IMR-90 (cell line): ENCODE measurements around the gene MYT1. TPM values are rescaled to one million over a fixed set of nuclear protein-coding genes. Genes with fewer than 3 reads are reported as not detected.

Experiments used
- ATAC-seq: fragments of 200-7000 bp; cut with Tn5 transposase; 2 replicates; pipeline ENCODE4 v1.9.1; 2020; ENCODE audit warnings: low read depth, mild to moderate bottlenecking, moderate library complexity
- BruUV-seq: library from RNA; stranded (reverse); fragments of 400-500 nt; replicated peaks from 2 replicates; lab custom pipeline; 2021; lab: Mats Ljungman, UMichigan
- CTCF ChIA-PET: fragments of 300-600 bp; formaldehyde crosslinking; extraction: SDS; loops from one replicate; lab custom pipeline; 2021; ENCODE audit warnings: antibody characterized with exemption; lab: Yijun Ruan, JAX
- POLR2A ChIA-PET: fragments of 300-600 bp; sonication (Branson Sonifier 250); formaldehyde crosslinking; loops from one replicate; lab custom pipeline; 2022; ENCODE audit warnings: antibody characterized with exemption; ENCODE audit not compliant: unreplicated experiment; lab: Charles Lee
- DNase-seq: peaks from one replicate; pipeline ENCODE4 v3.0.0; 2013
- H2AFZ ChIP-seq: replicated peaks from 2 replicates; pipeline ENCODE3; 2013; ENCODE audit warnings: low read length, mild to moderate bottlenecking; ENCODE audit not compliant: poor library complexity
- H2AK5ac ChIP-seq: 2 replicates; pipeline ENCODE4 v1.6.1; 2013; ENCODE audit warnings: low read depth, low read length, inconsistent platforms
- H2AK9ac ChIP-seq: replicated peaks from 2 replicates; pipeline ENCODE3; 2013; ENCODE audit warnings: mild to moderate bottlenecking, low read depth, low read length, moderate library complexity; ENCODE audit not compliant: poor library complexity
- H2BK120ac ChIP-seq: 2 replicates; pipeline ENCODE4 v1.6.1; 2013; ENCODE audit warnings: low read depth, low read length, inconsistent platforms
- H2BK15ac ChIP-seq: 3 replicates; pipeline ENCODE4 v1.6.1; 2013; ENCODE audit warnings: low read depth, low read length, inconsistent platforms
- H2BK20ac ChIP-seq: 2 replicates; pipeline ENCODE4 v1.6.1; 2013; ENCODE audit warnings: low read depth, mild to moderate bottlenecking, inconsistent platforms, low read length, moderate library complexity
- H2BK5ac ChIP-seq: 2 replicates; pipeline ENCODE4 v1.6.1; 2013; ENCODE audit warnings: mild to moderate bottlenecking, low read depth, low read length, inconsistent platforms; ENCODE audit not compliant: poor library complexity, severe bottlenecking
- H3K14ac ChIP-seq: replicated peaks from 2 replicates; pipeline ENCODE4 v1.6.1; 2013; ENCODE audit warnings: low read depth, low read length, inconsistent platforms
- H3K18ac ChIP-seq: 2 replicates; pipeline ENCODE4 v1.6.1; 2013; ENCODE audit warnings: low read depth, low read length, control low read depth
- H3K23ac ChIP-seq: 2 replicates; pipeline ENCODE4 v1.6.1; 2013; ENCODE audit warnings: low read depth, low read length, inconsistent platforms
- H3K27ac ChIP-seq: 2 replicates; pipeline ENCODE4 v1.5.1; 2013; ENCODE audit warnings: mild to moderate bottlenecking, control low read depth, low read length; ENCODE audit not compliant: insufficient read depth
- H3K27me3 ChIP-seq: 2 replicates; pipeline ENCODE4 v1.6.1; 2013; ENCODE audit warnings: low read length; ENCODE audit not compliant: control insufficient read depth, insufficient read depth
- H3K36me3 ChIP-seq: 2 replicates; pipeline ENCODE4 v1.6.1; 2013; ENCODE audit warnings: low read length, mixed read lengths; ENCODE audit not compliant: control insufficient read depth, insufficient read depth
- H3K4ac ChIP-seq: 2 replicates; pipeline ENCODE4 v1.6.1; 2013; ENCODE audit warnings: low read depth, low read length, inconsistent platforms
- H3K4me1 ChIP-seq: 2 replicates; pipeline ENCODE4 v1.6.1; 2013; ENCODE audit warnings: low read length, mixed read lengths; ENCODE audit not compliant: control insufficient read depth, insufficient read depth
- H3K4me2 ChIP-seq: 2 replicates; pipeline ENCODE4 v1.6.1; 2013; ENCODE audit warnings: low read depth, mild to moderate bottlenecking, control low read depth, low read length, moderate library complexity
- H3K4me3 ChIP-seq: 2 replicates; pipeline ENCODE4 v1.5.1; 2013; ENCODE audit warnings: low read depth, mild to moderate bottlenecking, control low read depth, low read length, moderate library complexity; ENCODE audit not compliant: insufficient read depth
- H3K56ac ChIP-seq: 2 replicates; pipeline ENCODE4 v1.6.1; 2013; ENCODE audit warnings: low read length, inconsistent platforms; ENCODE audit not compliant: insufficient read depth; ENCODE audit errors: extremely low read depth
- H3K79me1 ChIP-seq, 2 experiments: 2 replicates each; pipeline ENCODE4 v1.6.1; 2013; ENCODE audit warnings: low read length in 2 of 2, inconsistent platforms in 1 of 2, low read depth in 1 of 2
- H3K9ac ChIP-seq: 2 replicates; pipeline ENCODE4 v1.6.1; 2013; ENCODE audit warnings: low read depth, low read length, control low read depth
- H3K9me1 ChIP-seq: 2 replicates; pipeline ENCODE4 v1.6.1; 2013; ENCODE audit warnings: low read length, inconsistent platforms; ENCODE audit not compliant: insufficient read depth
- H3K9me3 ChIP-seq: 2 replicates; pipeline ENCODE4 v1.6.1; 2013; ENCODE audit warnings: low read length; ENCODE audit not compliant: control insufficient read depth, insufficient read depth
- H4K20me1 ChIP-seq: 2 replicates; pipeline ENCODE4 v1.6.1; 2013; ENCODE audit warnings: low read length, inconsistent platforms; ENCODE audit not compliant: insufficient read depth
- H4K5ac ChIP-seq: 2 replicates; pipeline ENCODE4 v1.6.1; 2013; ENCODE audit warnings: mild to moderate bottlenecking, low read depth, low read length, control low read depth
- H4K8ac ChIP-seq, 2 experiments: 2 replicates each; pipeline ENCODE4 v1.6.1; 2013; ENCODE audit warnings: low read depth in 2 of 2, low read length in 2 of 2, control low read depth in 1 of 2, inconsistent platforms in 1 of 2
- H4K91ac ChIP-seq: 2 replicates; pipeline ENCODE4 v1.6.1; 2013; ENCODE audit warnings: low read depth, low read length, inconsistent platforms; ENCODE audit not compliant: insufficient read depth
- BHLHE40 ChIP-seq: fragments of 150-350 bp; IDR thresholded peaks from 2 replicates; pipeline ENCODE4 v1.6.1; 2016; ENCODE audit warnings: mild to moderate bottlenecking, low read depth, low read length
- CTCF ChIP-seq: conservative IDR thresholded peaks from 2 replicates; pipeline ENCODE4 v1.5.1; 2012; ENCODE audit warnings: mild to moderate bottlenecking, low read depth, low read length, improper control_type of control experiment
- ELK1 ChIP-seq: fragments of 150-350 bp; IDR thresholded peaks from 2 replicates; pipeline ENCODE4 v1.6.1; 2016; ENCODE audit warnings: low read depth, mild to moderate bottlenecking, low read length, moderate library complexity, borderline replicate concordance
- MAFK ChIP-seq: IDR thresholded peaks from 2 replicates; pipeline ENCODE4 v1.6.1; 2012; ENCODE audit warnings: low read depth, low read length, improper control_type of control experiment
- MAZ ChIP-seq: IDR thresholded peaks from 2 replicates; pipeline ENCODE4 v1.6.1; 2012; ENCODE audit warnings: low read depth, mild to moderate bottlenecking, low read length, improper control_type of control experiment, moderate library complexity, borderline replicate concordance
- MXI1 ChIP-seq: IDR thresholded peaks from 2 replicates; pipeline ENCODE4 v1.6.1; 2012; ENCODE audit warnings: low read depth, mild to moderate bottlenecking, low read length, moderate library complexity, borderline replicate concordance
- NFE2L2 ChIP-seq: fragments of 150-350 bp; IDR thresholded peaks from 2 replicates; pipeline ENCODE4 v1.6.1; 2016; ENCODE audit warnings: low read depth, mild to moderate bottlenecking, low read length
- POLR2A ChIP-seq: IDR thresholded peaks from 2 replicates; pipeline ENCODE4 v1.6.1; 2012; ENCODE audit warnings: mild to moderate bottlenecking, low read depth, low read length
- RAD21 ChIP-seq: IDR thresholded peaks from 2 replicates; pipeline ENCODE4 v1.6.1; 2012; ENCODE audit warnings: low read length, improper control_type of control experiment
- SMC3 ChIP-seq: fragments of 150-350 bp; IDR thresholded peaks from 2 replicates; pipeline ENCODE4 v1.6.1; 2016; ENCODE audit warnings: low read depth, mild to moderate bottlenecking, antibody characterized with exemption, low read length, moderate library complexity
- USF2 ChIP-seq: fragments of 150-350 bp; IDR thresholded peaks from 2 replicates; pipeline ENCODE4 v1.6.1; 2017; ENCODE audit warnings: mild to moderate bottlenecking, antibody characterized with exemption, low read length, low read depth
- WGBS, 2 experiments: methylation state at CpG; one replicate each; pipeline versions ENCODE4 v1.1.5 to v1.1.7; 2013; ENCODE audit warnings: missing lambda C conversion rate in 2 of 2; ENCODE audit not compliant: insufficient read length in 1 of 2; ENCODE audit errors: extremely low coverage in 2 of 2; 5-methylcytosine and 5-hydroxymethylcytosine counted together
- dilution Hi-C: fragments of 300-500 bp; cut with HindIII; formaldehyde crosslinking; loops from one replicate; pipeline ENCODE4 v1.14.3; 2018; ENCODE audit warnings: low sequenced_read_pairs; ENCODE audit not compliant: unreplicated experiment
- in situ Hi-C: fragments of 300-500 bp; cut with MboI; formaldehyde crosslinking; loops from 3 replicates; pipeline ENCODE4 v1.14.3; 2019; ENCODE audit warnings: low sequenced_read_pairs, inconsistent platforms, mixed read lengths
- intact Hi-C: fragments of 100-400 bp; cut with micrococcal nuclease; formaldehyde crosslinking; loops from 2 replicates; pipeline ENCODE4 v1.10.0; 2022
- polyA plus RNA-seq, 3 experiments: library from polyadenylated mRNA; depleted of rRNA; stranded (reverse); fragments of >200 nt; gene quantifications; 2 replicates each; pipeline ENCODE4 v1.2.3, GENCODE V29; 2012; ENCODE audit warnings: low replicate concordance in 1 of 3
- total RNA-seq: library from RNA; depleted of rRNA; stranded (reverse); fragments of >200 nt; gene quantifications from 2 replicates; pipeline ENCODE4 v1.2.3, GENCODE V29; 2012

The MYT1 gene
- total and polyA plus RNA-seq, 2 of the 4 experiments (the other 2 are of a cell fraction) = not detected

- intact Hi-C loops = no loop called here
These were observed 42.4 kb downstream of the MYT1 start for GRCh38 chr20:64206614-64207013.

More at GRCh38 chr20:64206614-64207013, 42.4 kb downstream of the MYT1 start:
- H2AFZ ChIP-seq = no peak overlapping the region
- H4K8ac ChIP-seq = no peak overlapping the region
- H3K4ac ChIP-seq = no peak overlapping the region
- H4K20me1 ChIP-seq = no peaks in the 10 kb centered on the region
- H3K9ac ChIP-seq = no peak overlapping the region
- H3K56ac ChIP-seq = no peak overlapping the region
- no peak overlapping the region for H2AK9ac ChIP-seq
- no peak overlapping the region for H3K4me2 ChIP-seq
- ChIA-PET POLR2A (no interaction called here), CTCF (no interaction called here)
- no peak overlapping the region for H3K14ac ChIP-seq
- peaks cover 21% of the 10 kb centered on the region for H3K27me3 ChIP-seq
- H4K5ac ChIP-seq = no peak overlapping the region
- DNase-seq = no peak
- H3K18ac ChIP-seq = no peak overlapping the region
- TF ChIP-seq MAFK (no peak), NFE2L2 (no peak), MAZ (no peak), BHLHE40 (no peak), POLR2A (no peak), MXI1 (no peak), CTCF (no peak), USF2 (no peak), SMC3 (no peak), ELK1 (no peak), RAD21 (no peak)
- no peaks in the 10 kb centered on the region for H3K9me1 ChIP-seq
- H3K9me3 ChIP-seq = peaks cover 4% of the 10 kb centered on the region; the same call in 1 of the 2 replicates
- WGBS, 2 experiments = 72% methylated on average over 5 of the region's 8 CpGs; no CpG with 5 or more reads in 1 of the 2 experiments
- dilution Hi-C loops (no loop called here), in situ Hi-C loops (no loop called here)
- H2BK15ac ChIP-seq = no peak overlapping the region
- peaks cover 4% of the 10 kb centered on the region; the same call in 1 of the 2 replicates for H3K4me1 ChIP-seq
- H3K79me1 ChIP-seq = no peaks in the 10 kb centered on the region
- H3K4me3 ChIP-seq = no peak overlapping the region
- ATAC-seq = no peak
- no peak overlapping the region for H3K27ac ChIP-seq
- H3K23ac ChIP-seq = no peak overlapping the region
- H2BK20ac ChIP-seq = no peak overlapping the region
- H4K91ac ChIP-seq = no peak overlapping the region
- no peak overlapping the region for H2BK5ac ChIP-seq
- no peaks in the 10 kb centered on the region for H3K36me3 ChIP-seq
- H2BK120ac ChIP-seq = no peak overlapping the region
- BruUV-seq = no TSS peak
- no peak overlapping the region for H2AK5ac ChIP-seq
